ENCODE measurements around the gene TEDDM1.
"Not testable (repeated sequence)": the region's sequence is repeated elsewhere in the genome, so short reads cannot be mapped to it uniquely, and the experiment has no call there.

The TEDDM1 gene

GRCh38 chr1:182383934-182384333 is 16.5 kb downstream of the TEDDM1 start:
- no peak for DNase-seq (ENCODE audit: low read depth, low spot score)
- no peak overlapping the region for H3K27ac ChIP-seq

- no peak for DNase-seq (ENCODE audit: low read depth, low spot score)
Observed at GRCh38 chr1:182383037-182383661, 17.3 kb downstream of the TEDDM1 start.

GRCh38 chr1:182381962-182382819 is 18.3 kb downstream of the TEDDM1 start:
- no peak overlapping the region for H3K27ac ChIP-seq
- DNase-seq (ENCODE audit: low read depth, low spot score) = no peak

More at GRCh38 chr1:182383037-182383661, 17.3 kb downstream of the TEDDM1 start:
- H3K27ac ChIP-seq = no peak overlapping the region

GRCh38 chr1:182380199-182380598 is 20.3 kb downstream of the TEDDM1 start:
- no peak overlapping the region for H3K27ac ChIP-seq
- no peak for DNase-seq (ENCODE audit: low read depth, low spot score)

GRCh38 chr1:182379781-182380180 is 20.7 kb downstream of the TEDDM1 start:
- not testable (repeated sequence) for DNase-seq (ENCODE audit: low read depth, low spot score); H3K27ac ChIP-seq

DNA sequence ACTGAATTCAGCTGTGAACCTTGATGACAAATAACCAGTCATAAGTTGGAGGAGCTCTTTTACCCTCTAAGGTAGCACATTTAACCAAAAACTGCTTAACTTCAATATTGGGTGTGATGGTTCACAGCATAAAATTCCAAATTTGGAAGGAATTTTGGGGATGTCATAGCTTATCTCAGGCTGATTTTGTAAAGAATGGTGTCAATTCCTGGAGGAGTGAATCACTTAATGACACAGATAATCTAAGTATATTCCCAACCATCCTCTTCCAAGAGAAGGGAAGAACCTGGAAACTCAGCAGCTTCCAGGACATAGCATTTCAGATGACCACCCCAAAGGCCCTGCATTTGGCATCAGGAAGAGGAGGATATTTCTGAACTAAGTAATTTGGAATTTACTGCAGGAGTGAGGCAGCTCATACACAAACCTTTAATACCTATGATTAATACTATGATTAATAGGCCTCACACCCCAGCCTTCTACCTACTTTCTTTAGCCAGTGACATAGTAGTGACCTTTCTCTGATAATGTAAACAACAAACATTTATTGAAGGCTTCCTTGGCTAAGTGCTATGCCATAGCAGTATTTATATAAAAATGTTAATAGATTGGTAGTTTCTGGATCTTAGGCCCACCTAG is 23.4 kb downstream of the TEDDM1 start:
- DNase-seq (ENCODE audit: low read depth, low spot score) = no peak
- H3K27ac ChIP-seq = no peak overlapping the region

DNA sequence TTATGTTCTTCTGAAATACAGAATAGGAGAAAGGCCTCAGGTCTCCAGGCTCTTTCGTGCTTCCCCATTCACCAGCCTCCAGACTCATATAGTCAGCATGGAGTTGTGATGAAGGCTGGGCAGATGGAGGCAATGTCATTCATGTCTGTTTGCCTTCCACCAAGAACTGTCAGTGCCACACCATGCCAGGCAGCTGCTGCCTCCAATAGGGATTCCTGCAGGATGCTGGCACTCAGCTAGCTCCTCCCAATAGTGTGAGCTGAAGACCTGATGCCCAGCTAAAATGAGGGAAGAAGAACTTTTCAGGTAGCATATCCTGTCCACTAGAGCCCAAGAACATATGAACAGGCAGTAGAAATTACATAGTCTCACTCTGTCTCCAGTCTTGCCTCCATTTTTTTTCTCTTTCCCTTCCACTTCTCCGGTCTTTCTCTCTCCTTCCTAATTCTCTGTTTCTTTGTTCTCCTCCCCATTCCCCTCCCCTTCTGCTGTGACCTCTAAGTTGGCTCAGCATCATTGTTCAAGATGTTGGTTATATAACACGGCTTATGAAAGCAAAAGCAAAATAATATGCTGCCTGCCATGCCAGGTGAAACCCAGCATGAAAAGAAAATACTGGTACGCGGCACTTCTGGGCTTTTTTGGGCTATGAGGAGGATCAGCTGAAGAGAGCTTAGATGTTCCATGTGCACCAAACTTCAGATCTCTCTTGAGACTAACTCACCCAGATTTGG is 26.2 kb downstream of the TEDDM1 start:
- no peak overlapping the region for H3K27ac ChIP-seq
- no peak for DNase-seq (ENCODE audit: low read depth, low spot score)

DNA sequence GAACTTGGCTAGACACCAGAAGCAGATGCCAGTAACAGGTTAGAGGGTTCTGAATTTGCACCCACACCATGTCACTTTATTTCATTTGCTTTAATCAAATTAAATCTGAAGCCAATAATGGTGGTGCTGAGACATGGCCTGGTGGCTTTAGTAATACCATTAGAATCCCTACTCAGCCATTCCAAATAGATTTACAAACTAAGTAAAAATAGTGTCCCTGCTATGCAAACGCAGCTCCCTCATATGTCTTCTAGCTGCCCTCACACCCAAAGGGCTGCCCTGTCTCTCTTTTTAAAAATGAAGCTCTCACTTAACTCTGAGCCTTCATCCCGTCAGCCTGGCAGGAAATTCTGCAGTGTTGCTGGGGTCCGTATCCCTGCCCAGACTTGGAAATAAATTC is 29.9 kb downstream of the TEDDM1 start:
- no peak overlapping the region for H3K27ac ChIP-seq
- no peak for DNase-seq (ENCODE audit: low read depth, low spot score)

DNA sequence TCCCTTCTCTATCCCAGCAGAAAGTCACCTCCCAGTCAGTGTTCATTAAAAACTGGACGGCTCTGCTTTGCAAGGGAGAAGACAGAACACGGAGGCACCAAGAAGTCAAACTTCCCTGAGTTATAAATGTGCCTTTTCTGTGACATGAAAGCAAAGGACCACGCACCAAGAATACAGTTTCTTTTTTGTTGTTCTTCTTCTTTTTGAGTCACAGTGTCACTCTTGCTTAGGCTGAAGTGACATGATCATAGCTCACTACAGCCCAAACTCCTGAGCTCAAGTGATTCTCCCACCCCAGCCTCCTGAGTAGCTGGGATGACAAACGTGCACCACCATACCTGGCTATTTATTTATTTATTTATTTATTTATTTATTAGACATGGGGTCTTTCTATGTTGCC is 31.6 kb downstream of the TEDDM1 start:
- no peak for DNase-seq (ENCODE audit: low read depth, low spot score)
- no peak overlapping the region for H3K27ac ChIP-seq

DNA sequence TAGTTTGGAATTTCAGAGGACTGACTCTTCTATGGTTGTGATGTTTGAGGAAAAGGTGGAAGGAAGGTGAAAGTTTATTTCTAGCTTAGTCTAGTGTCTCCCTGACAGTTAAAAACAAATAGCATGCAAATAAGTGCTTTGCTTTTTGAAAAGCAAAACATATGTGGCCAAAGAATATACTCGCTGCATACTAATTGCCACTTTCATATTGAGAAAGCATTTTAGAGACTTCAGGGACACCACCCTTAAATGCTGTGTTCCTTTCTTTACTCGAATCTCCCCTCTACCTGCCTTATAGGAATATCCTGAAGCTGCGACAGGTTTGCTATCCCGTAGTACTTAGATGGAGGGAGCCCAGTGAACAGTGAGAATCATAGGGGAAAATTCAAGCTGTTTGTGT is 32.1 kb downstream of the TEDDM1 start:
- no peak overlapping the region for H3K27ac ChIP-seq
- no peak for DNase-seq (ENCODE audit: low read depth, low spot score)

DNA sequence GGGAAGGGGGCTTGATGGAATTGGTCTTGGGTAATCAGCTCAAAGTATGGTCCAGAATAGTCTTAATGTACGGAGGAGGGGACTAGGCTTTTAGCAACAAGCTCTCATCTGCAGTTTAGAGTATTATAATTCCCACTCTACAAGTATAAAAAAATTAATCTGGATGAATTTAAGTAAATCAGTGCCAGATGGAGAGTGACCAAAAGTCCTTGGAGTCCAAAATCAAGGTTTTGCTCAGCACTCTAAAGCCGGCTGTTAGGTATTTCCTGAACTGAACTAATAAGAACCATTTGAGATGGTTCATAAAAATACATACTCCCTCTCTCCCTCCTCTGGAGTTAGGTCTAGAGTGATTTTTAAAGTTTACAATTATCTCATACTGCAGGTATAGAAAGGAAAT is 32.5 kb downstream of the TEDDM1 start:
- no peak for DNase-seq (ENCODE audit: low read depth, low spot score)

GRCh38 chr1:182366596-182366995 is 33.9 kb downstream of the TEDDM1 start:
- no peak overlapping the region for H3K27ac ChIP-seq
- no peak for DNase-seq (ENCODE audit: low read depth, low spot score)

More for the DNA sequence above, 32.5 kb downstream of the TEDDM1 start:
- no peak overlapping the region for H3K27ac ChIP-seq

GRCh38 chr1:182359645-182360044 is 40.8 kb downstream of the TEDDM1 start:
- DNase-seq (ENCODE audit: low read depth, low spot score) = no peak
- no peak overlapping the region for H3K27ac ChIP-seq

DNA sequence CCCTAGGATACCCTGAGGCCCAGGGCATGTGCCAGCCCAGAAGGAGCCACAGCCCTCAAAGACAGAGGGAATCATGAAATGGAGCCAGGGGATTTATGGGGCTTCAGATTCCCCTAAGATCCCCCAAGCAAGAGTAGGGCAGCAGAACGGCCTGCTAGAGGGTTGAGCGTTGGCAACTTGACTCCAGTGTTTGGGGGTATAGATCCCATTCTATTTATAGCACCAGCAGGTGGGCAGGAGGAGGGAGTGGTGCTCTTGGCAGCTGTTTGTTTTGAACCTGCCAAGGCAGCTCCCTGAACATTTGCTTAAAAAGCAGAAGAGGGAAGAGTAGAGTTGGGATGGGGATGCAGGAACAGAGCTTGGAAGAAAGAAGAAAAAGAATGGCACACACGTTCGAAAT is 42.6 kb downstream of the TEDDM1 start:
- H3K27ac ChIP-seq = no peak overlapping the region
- no peak for DNase-seq (ENCODE audit: low read depth, low spot score)

DNA sequence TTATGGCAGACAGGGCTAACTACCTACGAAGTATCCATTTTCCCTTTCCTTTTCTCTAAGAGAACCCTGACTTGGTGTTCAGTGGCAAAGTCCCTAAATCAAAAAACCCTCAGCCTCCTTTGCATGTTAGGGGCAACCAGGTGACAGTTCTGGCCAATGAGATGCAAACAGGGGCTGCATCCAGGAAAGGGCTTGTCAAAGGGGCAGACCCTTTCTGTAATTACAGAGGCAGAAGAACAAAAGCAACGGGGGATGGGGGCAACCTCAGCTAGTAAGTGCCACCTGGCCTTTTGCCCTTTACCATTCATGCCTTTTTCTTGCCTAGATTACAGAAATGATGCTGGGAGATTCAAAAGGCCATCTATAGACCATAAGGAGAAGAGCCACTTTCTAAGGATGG is 43.3 kb downstream of the TEDDM1 start:
- H3K27ac ChIP-seq = no peak overlapping the region
- no peak for DNase-seq (ENCODE audit: low read depth, low spot score)

DNA sequence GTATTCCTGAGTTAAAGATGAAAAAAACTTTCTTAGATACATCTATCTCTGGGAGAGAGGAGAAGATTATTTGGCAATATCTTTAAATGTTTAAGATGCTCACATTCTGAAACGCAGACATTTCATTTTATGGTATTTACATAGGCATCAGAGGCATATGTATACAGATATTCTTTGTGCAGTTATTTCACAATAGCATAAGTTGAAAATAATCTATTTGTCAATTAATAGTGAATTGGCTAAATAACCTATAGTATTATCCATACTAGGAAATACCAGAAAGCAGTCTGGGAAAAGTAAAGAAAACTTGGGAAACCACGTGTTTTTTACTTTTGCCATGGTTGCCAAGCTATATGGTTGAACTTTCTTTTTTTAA is 44.8 kb downstream of the TEDDM1 start:
- H3K27ac ChIP-seq = no peak overlapping the region

DNA sequence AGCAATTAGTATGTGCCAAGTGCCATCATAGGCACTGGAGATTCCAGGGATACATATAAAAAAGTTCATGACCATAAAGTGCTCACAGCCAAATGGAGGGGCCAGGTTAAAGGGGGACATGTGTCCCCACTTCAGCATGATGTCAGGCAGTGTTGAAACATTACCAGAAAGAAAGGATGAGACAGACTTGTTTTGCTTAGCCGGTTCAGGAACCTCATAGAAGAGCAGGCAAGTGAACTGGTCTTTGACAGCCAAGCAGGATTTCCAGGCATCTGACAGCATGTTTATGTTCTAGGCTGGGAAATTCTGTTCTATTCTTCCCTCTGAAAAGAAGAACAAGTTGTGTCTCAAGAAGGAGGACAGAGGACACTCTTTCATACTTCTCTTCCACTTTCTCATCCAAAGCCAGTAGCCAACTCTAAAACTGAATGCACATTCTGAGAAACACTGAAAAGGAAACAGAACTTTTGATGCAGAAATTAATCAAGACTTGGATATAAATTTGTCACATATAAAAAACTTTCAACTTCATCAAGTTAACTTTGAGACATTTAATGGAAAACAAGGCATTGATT is 48.6 kb downstream of the TEDDM1 start:
- no peak overlapping the region for H3K27ac ChIP-seq
- DNase-seq (ENCODE audit: low read depth, low spot score) = no peak

More for the DNA sequence above, 44.8 kb downstream of the TEDDM1 start:
- no peak for DNase-seq (ENCODE audit: low read depth, low spot score)

DNA sequence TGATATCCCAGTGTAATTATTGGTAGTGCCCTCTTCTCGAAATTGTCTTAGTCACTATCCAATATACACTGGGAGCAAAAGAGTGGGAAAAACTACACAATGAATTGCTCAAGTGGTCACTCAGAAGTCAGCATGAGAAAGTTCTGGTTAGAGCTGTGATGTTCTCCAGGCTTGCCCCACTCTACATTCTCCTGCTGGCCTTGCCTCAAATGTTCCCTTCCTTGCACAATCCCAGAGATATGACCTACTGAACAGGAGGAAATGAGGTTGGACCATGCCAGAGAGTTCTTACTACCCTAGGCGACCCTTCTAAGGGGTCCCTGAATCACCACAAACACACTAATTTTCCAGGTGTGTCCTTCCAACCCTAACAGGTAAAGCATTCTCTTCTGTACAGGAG is 49.6 kb downstream of the TEDDM1 start:
- DNase-seq (ENCODE audit: low read depth, low spot score) = no peak
- H3K27ac ChIP-seq = no peak overlapping the region

DNA sequence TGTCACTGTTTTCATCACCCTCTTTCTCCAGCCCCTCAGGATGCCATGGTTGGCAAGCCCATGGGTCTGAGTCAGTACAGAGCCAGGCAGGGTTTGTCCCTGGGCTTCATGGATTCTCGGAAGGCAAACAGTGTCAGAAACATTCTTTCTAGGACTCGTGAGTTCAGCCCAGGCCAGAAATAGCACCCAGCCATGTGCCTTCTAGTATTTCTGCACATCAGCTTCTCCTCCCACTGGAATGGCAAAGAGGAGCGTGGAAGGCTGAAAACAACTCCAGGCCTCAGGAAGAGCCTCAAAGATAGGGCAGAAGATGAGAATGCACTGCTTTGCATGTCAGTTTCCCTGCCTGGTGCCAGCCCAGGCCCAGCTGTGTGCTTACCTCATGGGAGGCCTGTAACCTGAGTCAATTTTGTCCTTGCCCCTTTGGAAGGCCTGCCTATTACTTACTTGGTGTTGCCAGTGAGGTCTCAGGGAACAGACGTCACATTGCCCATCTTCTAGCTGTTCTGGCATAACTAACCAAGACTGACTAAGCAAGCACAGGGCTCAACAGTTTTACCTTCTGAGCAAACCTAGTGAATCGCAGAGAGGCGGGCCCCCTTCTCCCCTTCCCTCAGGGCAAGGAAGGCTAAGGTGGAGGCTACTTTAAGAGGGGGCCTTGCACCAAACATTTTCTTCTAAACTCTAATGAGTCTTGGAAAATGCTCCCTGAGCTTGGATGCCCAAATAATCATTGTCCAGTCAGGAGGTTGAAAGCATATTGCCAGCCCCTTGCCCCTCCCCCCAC is 51.3 kb downstream of the TEDDM1 start:
- no peak overlapping the region for H3K27ac ChIP-seq
- no peak for DNase-seq (ENCODE audit: low read depth, low spot score)
